GM15510 (cell line): Measurements from ENCODE around the gene OCLN.

ENCODE experiments used
- POLR2A ChIP-seq: IDR thresholded peaks from 3 replicates; pipeline ENCODE4 v1.6.1; 2011; ENCODE audit warnings: borderline replicate concordance; ENCODE audit not compliant: insufficient read length; ENCODE audit errors: extremely low read depth

Gene OCLN

GRCh38 chr5:69492391-69492922 lies at the start of gene OCLN:
Gene OCLN, plus strand, starts transcription at chr5:69492790. Its CDS starts 11,455 bp downstream, at chr5:69504245.
- peak; percentile 26 for TF ChIP-seq POLR2A

- no peak for TF ChIP-seq POLR2A
Measured at GRCh38 chr5:69444127-69444754, 48.3 kb upstream of the OCLN start.

GRCh38 chr5:69449511-69449910 lies 43.1 kb upstream of the OCLN start:
- TF ChIP-seq POLR2A: no peak

GRCh38 chr5:69450116-69450515 lies 42.5 kb upstream of the OCLN start:
- no peak for TF ChIP-seq POLR2A

GRCh38 chr5:69451941-69452647 lies 40.5 kb upstream of the OCLN start:
- TF ChIP-seq POLR2A: no peak

GRCh38 chr5:69454460-69455249 lies 37.9 kb upstream of the OCLN start:
- TF ChIP-seq POLR2A: no peak

- TF ChIP-seq POLR2A: no peak
Measured at GRCh38 chr5:69462170-69462569, 30.4 kb upstream of the OCLN start.

- TF ChIP-seq POLR2A: no peak
Measured at GRCh38 chr5:69467442-69468225, 25.0 kb upstream of the OCLN start.

GRCh38 chr5:69468631-69469030 lies 24.0 kb upstream of the OCLN start:
- TF ChIP-seq POLR2A: no peak

GRCh38 chr5:69477170-69477569 lies 15.4 kb upstream of the OCLN start:
- TF ChIP-seq POLR2A: no peak

- no peak for TF ChIP-seq POLR2A
Measured at GRCh38 chr5:69484891-69485290, 7.7 kb upstream of the OCLN start.

GRCh38 chr5:69485471-69485870 lies 7.1 kb upstream of the OCLN start:
- TF ChIP-seq POLR2A: no peak

- TF ChIP-seq POLR2A: no peak
Measured at GRCh38 chr5:69489246-69489645, 3.3 kb upstream of the OCLN start.

- no peak for TF ChIP-seq POLR2A
Measured at GRCh38 chr5:69491027-69491426, 1.6 kb upstream of the OCLN start.
